Colonic mucosa (tissue), 4 donors: ENCODE results near the gene DNAJC18. TPM values are rescaled to one million over a fixed set of nuclear protein-coding genes. Genes with fewer than 3 reads are reported as not detected.

Source experiments
- DNase-seq: peaks from one replicate; pipeline ENCODE4 v3.0.0-alpha.2; 2020
- H3K27ac ChIP-seq: fragments of 200-600 bp; one replicate; pipeline ENCODE4 v1.8.0; 2021
- H3K27me3 ChIP-seq: fragments of 200-600 bp; one replicate; pipeline ENCODE4 v1.8.0; 2021
- H3K36me3 ChIP-seq: fragments of 200-600 bp; one replicate; pipeline ENCODE4 v1.8.0; 2021
- H3K4me1 ChIP-seq: fragments of 200-600 bp; one replicate; pipeline ENCODE4 v1.8.0; 2021; ENCODE audit warnings: mild to moderate bottlenecking
- H3K4me3 ChIP-seq: fragments of 200-600 bp; one replicate; pipeline ENCODE4 v1.8.0; 2021
- H3K9ac ChIP-seq, 2 donors: one replicate each; pipeline ENCODE4 v1.7.0; 2013; ENCODE audit warnings: control low read depth in 2 of 2, low read depth in 2 of 2, low read length in 2 of 2
- H3K9me3 ChIP-seq: fragments of 200-600 bp; one replicate; pipeline ENCODE4 v1.8.0; 2021
- CTCF ChIP-seq: fragments of 200-600 bp; IDR thresholded peaks from one replicate; pipeline ENCODE4 v1.8.0; 2022; ENCODE audit warnings: antibody characterized with exemption, mild to moderate bottlenecking
- intact Hi-C: fragments of 100-400 bp; cut with DNase I; formaldehyde crosslinking; loops from one replicate; pipeline ENCODE4 v1.14.1; 2022
- total RNA-seq, 2 donors: library from RNA; stranded (reverse); fragmentation: NEBNext Ultra II Directional in 1 of 2; extraction: Animal tissue kit (Norgen Biotek cat#: 25700) in 1 of 2; gene quantifications; one replicate each; pipeline ENCODE4 v1.2.1, GENCODE V29; 2021
- donor health status: healthy.
- donor health status: DM: no; HTN: no; CAD: no.
- donor health status: DM: no; HTN: no; CAD: no.

Gene DNAJC18
- total RNA-seq, 2 donors from 2014 or later, result 3.6 to 5.7 TPM

- peaks cover 7% of the 10 kb centered on the region for H3K4me1 ChIP-seq
- intact Hi-C loops, result no loop called here
- DNase-seq, result no peak
- H3K9ac ChIP-seq, result no peak overlapping the region
- H3K36me3 ChIP-seq, result peaks cover 18% of the 10 kb centered on the region
- no peak overlapping the region for H3K27ac ChIP-seq
- no peak for TF ChIP-seq CTCF
- no peaks in the 10 kb centered on the region for H3K27me3 ChIP-seq
- no peak overlapping the region for H3K4me3 ChIP-seq
- H3K9me3 ChIP-seq, result no peaks in the 10 kb centered on the region
Observed at GRCh38 chr5:139369181-139369580, 70.1 kb downstream of the DNAJC18 start.

GRCh38 chr5:139368613-139369012 lies 70.7 kb downstream of the DNAJC18 start:
- peaks cover 18% of the 10 kb centered on the region for H3K36me3 ChIP-seq
- H3K9me3 ChIP-seq, result no peaks in the 10 kb centered on the region
- H3K4me1 ChIP-seq, result peaks cover 2% of the 10 kb centered on the region
- H3K4me3 ChIP-seq, result no peak overlapping the region
- H3K27me3 ChIP-seq, result no peaks in the 10 kb centered on the region
- H3K9ac ChIP-seq, result no peak overlapping the region
- intact Hi-C loops, result no loop called here
- no peak for TF ChIP-seq CTCF
- H3K27ac ChIP-seq, result no peak overlapping the region
- DNase-seq, result no peak

GRCh38 chr5:139364466-139364865 lies 74.9 kb downstream of the DNAJC18 start:
- no peak for DNase-seq
- TF ChIP-seq CTCF, result no peak
- no peak overlapping the region for H3K9ac ChIP-seq
- no peaks in the 10 kb centered on the region for H3K9me3 ChIP-seq
- H3K4me1 ChIP-seq, result no peaks in the 10 kb centered on the region
- H3K27me3 ChIP-seq, result no peaks in the 10 kb centered on the region
- H3K4me3 ChIP-seq, result no peak overlapping the region
- intact Hi-C loops, result no loop called here
- H3K36me3 ChIP-seq, result peaks cover 18% of the 10 kb centered on the region
- no peak overlapping the region for H3K27ac ChIP-seq

DNA sequence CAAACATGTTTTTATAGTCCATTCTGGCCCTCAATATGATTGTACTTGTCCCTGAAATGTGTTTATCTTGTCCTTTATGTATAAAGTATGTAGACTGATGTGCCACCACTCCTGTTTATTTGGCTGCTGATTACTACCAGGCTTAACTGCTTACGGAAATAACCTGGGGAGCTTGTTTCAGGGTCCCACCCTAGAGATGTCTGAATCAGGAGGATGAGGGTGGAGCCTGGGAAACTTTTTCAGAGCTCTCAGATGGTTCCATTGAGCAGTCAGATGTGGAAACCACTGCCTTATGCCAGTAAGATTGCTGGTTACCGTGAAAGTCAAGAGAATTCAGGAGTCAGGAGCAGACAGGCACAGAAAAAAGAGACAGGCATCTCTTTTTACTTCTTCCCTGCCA lies 75.4 kb downstream of the DNAJC18 start:
- peaks cover 16% of the 10 kb centered on the region for H3K36me3 ChIP-seq
- H3K27me3 ChIP-seq, result no peaks in the 10 kb centered on the region
- H3K4me3 ChIP-seq, result no peak overlapping the region
- no peak for DNase-seq
- TF ChIP-seq CTCF, result no peak
- no peak overlapping the region for H3K27ac ChIP-seq
- no peak overlapping the region for H3K9ac ChIP-seq
- no peaks in the 10 kb centered on the region for H3K4me1 ChIP-seq
- H3K9me3 ChIP-seq, result no peaks in the 10 kb centered on the region
- intact Hi-C loops, result no loop called here

DNA sequence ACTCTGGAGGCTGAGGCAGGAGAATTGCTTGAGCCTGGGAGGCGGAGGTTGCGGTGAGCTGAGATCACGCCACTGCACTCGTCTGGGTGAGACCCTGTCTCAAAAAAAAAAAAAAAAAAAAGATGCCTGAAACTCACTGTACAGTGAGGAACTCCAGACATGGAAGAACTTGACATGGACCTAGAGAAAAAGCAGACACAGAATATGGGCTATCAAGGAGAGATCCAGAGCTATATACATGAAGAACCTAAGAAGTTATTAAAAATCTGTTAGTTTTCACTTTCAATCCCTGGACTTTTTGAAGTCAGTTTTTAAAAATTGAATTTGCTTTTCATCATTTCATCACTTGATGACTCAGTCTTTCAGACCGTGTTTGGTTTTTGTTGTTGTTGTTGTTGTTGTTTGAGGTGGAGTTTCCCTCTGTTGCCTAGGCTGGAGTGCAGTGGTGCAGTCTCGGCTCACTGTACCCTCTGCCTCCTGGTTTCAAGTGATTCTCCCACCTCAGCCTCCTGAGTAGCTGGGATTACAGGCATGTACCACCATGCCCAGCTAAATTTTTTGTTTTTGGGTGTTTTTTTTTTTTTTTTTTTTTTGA lies 77.4 kb downstream of the DNAJC18 start:
- H3K36me3 ChIP-seq, result peaks cover 12% of the 10 kb centered on the region
- H3K27me3 ChIP-seq, result no peaks in the 10 kb centered on the region
- DNase-seq, result no peak
- H3K27ac ChIP-seq, result no peak overlapping the region
- H3K4me1 ChIP-seq, result no peaks in the 10 kb centered on the region
- H3K9ac ChIP-seq, result no peak overlapping the region
- H3K4me3 ChIP-seq, result no peak overlapping the region
- intact Hi-C loops, result no loop called here
- no peaks in the 10 kb centered on the region for H3K9me3 ChIP-seq
- no peak for TF ChIP-seq CTCF
